Fibroblast of pulmonary artery (primary cell): ENCODE data around the gene ADPRM.

Experiments used
- DNase-seq: peaks from one replicate; pipeline ENCODE4 v3.0.0-alpha.2; 2010; ENCODE audit warnings: low read depth
- H3K4me3 ChIP-seq: replicated peaks from 2 replicates; pipeline ENCODE4 v1.5.1; 2011; ENCODE audit warnings: low read depth, mild to moderate bottlenecking, control low read depth, low read length, moderate library complexity
- CTCF ChIP-seq: IDR thresholded peaks from 2 replicates; pipeline ENCODE4 v1.5.1; 2011; ENCODE audit warnings: mild to moderate bottlenecking, control low read depth, low read length, inconsistent platforms; ENCODE audit errors: missing control alignments

Gene ADPRM

GRCh38 chr17:10754861-10755591 is 57.6 kb downstream of the ADPRM start:
- no peak overlapping the region for H3K4me3 ChIP-seq
- DNase-seq, result no peak
- no peak for TF ChIP-seq CTCF

- no peak overlapping the region for H3K4me3 ChIP-seq
- TF ChIP-seq CTCF, result no peak
- no peak for DNase-seq
Observed at GRCh38 chr17:10755592-10756127, 58.3 kb downstream of the ADPRM start.

GRCh38 chr17:10756185-10756584 is 58.8 kb downstream of the ADPRM start:
- no peak for DNase-seq
- TF ChIP-seq CTCF, result no peak
- no peak overlapping the region for H3K4me3 ChIP-seq

GRCh38 chr17:10756619-10757018 is 59.2 kb downstream of the ADPRM start:
- DNase-seq, result no peak
- TF ChIP-seq CTCF, result no peak
- H3K4me3 ChIP-seq, result no peak overlapping the region

- no peak overlapping the region for H3K4me3 ChIP-seq
- no peak for DNase-seq
- no peak for TF ChIP-seq CTCF
Observed at GRCh38 chr17:10757067-10757466, 59.7 kb downstream of the ADPRM start.

GRCh38 chr17:10757647-10758046 is 60.3 kb downstream of the ADPRM start:
- no peak for DNase-seq
- H3K4me3 ChIP-seq, result no peak overlapping the region
- no peak for TF ChIP-seq CTCF

- DNase-seq, result no peak
- TF ChIP-seq CTCF, result no peak
Observed at GRCh38 chr17:10758062-10758461, 60.7 kb downstream of the ADPRM start.

More at GRCh38 chr17:10758062-10758461, 60.7 kb downstream of the ADPRM start:
- no peak overlapping the region for H3K4me3 ChIP-seq
